Heart right ventricle (tissue), 16 donors: ENCODE results near the gene RPS6KA4. TPM values are rescaled to one million over a fixed set of nuclear protein-coding genes. Genes with fewer than 3 reads are reported as not detected.

Source experiments
- ATAC-seq, 8 donors: fragments of 200-7000 bp; cut with Tn5 transposase; one replicate each; pipeline ENCODE4 v1.9.1; 2020; ENCODE audit warnings: mild to moderate bottlenecking in 8 of 8, moderate library complexity in 8 of 8, moderate number of reproducible peaks in 1 of 8
- DNase-seq, 2 donors: peaks; one replicate each; pipeline ENCODE4 v3.0.0-alpha.2; 2020
- H3K27ac ChIP-seq, 10 donors: fragments of 200-600 bp; sonication (generic) in 2 of 10; one replicate each; pipeline versions ENCODE4 v1.5.0 to v1.8.0; 2020 to 2022; ENCODE audit warnings: mild to moderate bottlenecking in 3 of 10
- H3K27me3 ChIP-seq, 7 donors: fragments of 200-600 bp; one replicate each; pipeline ENCODE4 v1.8.0; 2021 to 2022; ENCODE audit warnings: mild to moderate bottlenecking in 2 of 7
- H3K36me3 ChIP-seq, 9 donors: fragments of 200-600 bp; sonication (generic) in 1 of 9; one replicate each; pipeline versions ENCODE4 v1.5.0 to v1.8.0; 2020 to 2022; ENCODE audit warnings: mild to moderate bottlenecking in 2 of 9
- H3K4me1 ChIP-seq, 9 donors: fragments of 200-600 bp; sonication (generic) in 1 of 9; one replicate each; pipeline versions ENCODE4 v1.5.0 to v1.8.0; 2020 to 2022; ENCODE audit warnings: mild to moderate bottlenecking in 4 of 9
- H3K4me3 ChIP-seq, 10 donors: fragments of 200-600 bp; sonication (generic) in 2 of 10; one replicate each; pipeline versions ENCODE4 v1.5.0 to v1.8.0; 2020 to 2022; ENCODE audit warnings: mild to moderate bottlenecking in 7 of 10, moderate library complexity in 2 of 10
- H3K9me3 ChIP-seq, 11 donors: fragments of 200-600 bp in 10 of 11; sonication (generic) in 2 of 11; one replicate each; pipeline versions ENCODE4 v1.5.0 to v1.8.0; 2013 to 2022; ENCODE audit warnings: mild to moderate bottlenecking in 2 of 11, control low read depth in 1 of 11, moderate library complexity in 1 of 11
- CTCF ChIP-seq, 9 donors: fragments of 200-600 bp; sonication (generic) in 2 of 9; IDR thresholded peaks; one replicate each; pipeline versions ENCODE4 v1.5.0 to v1.8.0; 2021 to 2022; ENCODE audit warnings: antibody characterized with exemption in 9 of 9, mild to moderate bottlenecking in 5 of 9, moderate library complexity in 1 of 9
- WGBS, 2 donors: extraction: QIAGEN DNeasy Blood & Tissue Kit; methylation state at CpG; one replicate each; pipeline ENCODE4 v1.1.7; 2013; ENCODE audit warnings: inconsistent platforms in 1 of 2; 5-methylcytosine and 5-hydroxymethylcytosine counted together
- intact Hi-C, 10 donors: fragments of 100-400 bp; cut with DNase I; formaldehyde crosslinking; loops; one replicate each; pipeline versions ENCODE4 v1.11.1 to v1.14.2; 2022
- polyA plus RNA-seq, 2 donors: library from polyadenylated mRNA; stranded (reverse); fragments of 200-250 nt; gene quantifications; one replicate each; pipeline ENCODE4 v1.2.3, GENCODE V29; 2013
- total RNA-seq, 10 donors: library from RNA; stranded (reverse); fragmentation: NEBNext Ultra II Directional in 3 of 10; extraction: Animal tissue kit (Norgen Biotek cat#: 25700) in 3 of 10; gene quantifications; one replicate each; pipeline versions ENCODE4 v1.2.1 to v1.2.4, GENCODE V29; 2021 to 2023
- donor health status: Arrhythmogenic right ventricular cardiomyopathy.
- donor health status: ischemic (EF 13 %, LVEDD 7.1; RV severe dilation, severe dysfunction).
- donor health status: healthy with polysubstance abuse.
- donor health status: DM: no; HTN: yes; CAD: no.
- donor health status: DM: no; HTN: no; CAD: no.
- donor health status: ischemic (EF 25% LVEDD 6.9; RV normal size, moderate dysfunction).
- donor health status: ischemic (EF 25% LVEDD 5.7; RV mildly dilated, moderate dysfunction).
- donor health status: healthy.
- donor health status: DM: yes; HTN: yes; CAD: no.
- donor health status: Ischemic cardiomyopathy.
- donor health status: ischemic (EF 35%, LVEDD 5.7; RV mildly dilated, moderate dysfunction).
- donor health status: nonischemic (EF 11% LVEDD 7.7; RV severe dilation, severe dysfunction).
- donor health status: DM: yes; HTN: yes; CAD: no.
- donor health status: PGD.
- donor health status: ischemic (EF 29% LVEDD 5.4; RV normal size, mild dysfunction).
- donor health status: nonischemic (EF 23%, LVEDD 6.1; RV moderate dilation, normal function).

The RPS6KA4 gene
- total and polyA plus RNA-seq, 12 donors: 10.7 to 21.9 (median 13.3) TPM

GRCh38 chr11:64407630-64408029 is 48.7 kb downstream of the RPS6KA4 start:
- no peak for TF ChIP-seq CTCF (IDR thresholded peaks at IDR 0.05)
- Histone ChIP-seq H3K27ac (no peak overlapping the region), H3K9me3 (peaks cover 0 to 5% (median 0%) of the 10 kb centered on the region in 11 donors), H3K36me3 (no peaks in the 10 kb centered on the region), H3K4me3 (no peak overlapping the region), H3K4me1 (peaks cover 3 to 23% (median 15%) of the 10 kb centered on the region in 9 donors), H3K27me3 (peaks cover 0 to 7% (median 0%) of the 10 kb centered on the region in 7 donors)
- no peak for ATAC-seq
- WGBS, 2 donors: 99 to 100% methylated on average over 2 of the region's 2 CpGs
- intact Hi-C loops: no loop called here
- DNase-seq: no peak

DNA sequence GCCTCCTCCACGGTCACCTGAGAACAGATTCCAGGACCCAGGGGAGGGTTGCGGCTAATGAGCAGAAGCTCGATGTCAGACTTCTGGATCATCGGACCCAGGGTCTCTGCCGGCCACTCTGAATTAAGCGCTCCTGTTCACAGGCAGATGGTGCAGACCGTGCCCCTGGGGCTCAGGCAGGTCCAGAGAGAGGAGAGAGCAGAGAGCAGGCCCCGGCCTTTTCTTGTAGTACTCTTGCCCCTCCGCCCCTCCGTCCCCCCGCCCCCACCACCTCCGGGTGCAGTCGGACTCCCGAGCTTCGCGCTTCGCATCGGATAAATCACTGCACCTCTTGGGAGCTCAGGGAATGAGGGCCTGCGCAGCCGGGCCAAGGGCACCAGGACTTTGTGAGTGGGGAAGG is 50.3 kb downstream of the RPS6KA4 start:
- no peaks in the 10 kb centered on the region for H3K9me3 ChIP-seq
- no peaks in the 10 kb centered on the region for H3K36me3 ChIP-seq
- TF ChIP-seq CTCF (IDR thresholded peaks at IDR 0.05): no peak
- ATAC-seq (no peak), DNase-seq (no peak)
- intact Hi-C loops: no loop called here
- peaks cover 0 to 7% (median 0%) of the 10 kb centered on the region in 7 donors for H3K27me3 ChIP-seq
- 68 to 70% methylated on average over 20 of the region's 20 CpGs for WGBS, 2 donors
- H3K4me3 ChIP-seq: no peak overlapping the region
- peaks cover 3 to 23% (median 15%) of the 10 kb centered on the region in 9 donors for H3K4me1 ChIP-seq
- H3K27ac ChIP-seq: no peak overlapping the region

GRCh38 chr11:64409707-64410403 is 50.9 kb downstream of the RPS6KA4 start:
- Histone ChIP-seq H3K27me3 (peaks cover 0 to 7% (median 0%) of the 10 kb centered on the region in 7 donors), H3K27ac (no peak overlapping the region), H3K4me3 (no peak overlapping the region), H3K9me3 (no peaks in the 10 kb centered on the region), H3K4me1 (peaks cover 3 to 23% (median 15%) of the 10 kb centered on the region in 9 donors), H3K36me3 (no peaks in the 10 kb centered on the region)
- DNase-seq (no peak), ATAC-seq (peak in 2 of 8 donors; percentile 23 to 36)
- WGBS, 2 donors: 33 to 47% methylated on average over 16 of the region's 16 CpGs
- no peak for TF ChIP-seq CTCF (IDR thresholded peaks at IDR 0.05)
- intact Hi-C loops: no loop called here

GRCh38 chr11:64410404-64410734 is 51.4 kb downstream of the RPS6KA4 start:
- WGBS, 2 donors: 72 to 81% methylated on average over 7 of the region's 7 CpGs
- Histone ChIP-seq H3K36me3 (no peaks in the 10 kb centered on the region), H3K4me1 (peaks cover 0 to 20% (median 15%) of the 10 kb centered on the region in 9 donors), H3K27ac (no peak overlapping the region), H3K9me3 (no peaks in the 10 kb centered on the region), H3K27me3 (peaks cover 0 to 7% (median 0%) of the 10 kb centered on the region in 7 donors), H3K4me3 (no peak overlapping the region)
- no peak for TF ChIP-seq CTCF (IDR thresholded peaks at IDR 0.05)
- ATAC-seq (no peak), DNase-seq (no peak)
- intact Hi-C loops: no loop called here
